Coronary artery (tissue), 2 donors: ENCODE results near the gene NRDC.

ENCODE experiments used
- DNase-seq: peaks from one replicate; pipeline ENCODE4 v3.0.0-alpha.2; 2017; ENCODE audit warnings: low spot score
- H3K27ac ChIP-seq, 2 donors: fragments of 200-600 bp; sonication (generic); one replicate each; pipeline ENCODE4 v1.5.1; 2016 to 2019
- H3K4me3 ChIP-seq: fragments of 200-600 bp; sonication (generic); 2 replicates; pipeline ENCODE4 v1.5.1; 2016; ENCODE audit warnings: mild to moderate bottlenecking, moderate library complexity
- CTCF ChIP-seq: fragments of 200-600 bp; sonication (generic); IDR thresholded peaks from one replicate; pipeline ENCODE4 v1.5.1; 2019; ENCODE audit warnings: antibody characterized with exemption

Gene NRDC

DNA sequence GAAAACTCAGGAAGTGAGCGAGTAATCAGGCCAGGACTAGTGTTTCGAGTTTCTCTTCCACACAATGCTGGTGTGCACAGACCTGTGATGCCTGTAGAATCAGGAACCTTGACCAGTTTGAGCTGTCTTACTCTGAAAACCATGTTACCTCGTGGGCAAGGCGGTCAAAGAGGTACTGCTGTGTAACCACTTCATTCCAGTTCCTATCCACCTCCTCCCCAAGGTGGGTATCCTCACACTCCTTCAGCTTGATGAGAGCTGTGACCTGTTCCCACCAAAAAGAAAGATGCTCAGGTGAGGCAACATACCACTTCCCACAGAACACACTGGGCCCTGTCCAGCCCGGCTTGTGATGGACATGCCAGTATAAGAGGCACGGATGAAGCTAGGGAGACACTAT, 88.1 kb downstream of the NRDC start:
- Histone ChIP-seq H3K4me3 (no peak overlapping the region), H3K27ac (no peak overlapping the region)
- no peak for TF ChIP-seq CTCF
- no peak for DNase-seq

- no peak for TF ChIP-seq CTCF
- no peak overlapping the region for H3K27ac ChIP-seq
- H3K4me3 ChIP-seq: no peak overlapping the region
- no peak for DNase-seq
These were observed 89.2 kb downstream of the NRDC start for GRCh38 chr1:51789342-51789741.

DNA sequence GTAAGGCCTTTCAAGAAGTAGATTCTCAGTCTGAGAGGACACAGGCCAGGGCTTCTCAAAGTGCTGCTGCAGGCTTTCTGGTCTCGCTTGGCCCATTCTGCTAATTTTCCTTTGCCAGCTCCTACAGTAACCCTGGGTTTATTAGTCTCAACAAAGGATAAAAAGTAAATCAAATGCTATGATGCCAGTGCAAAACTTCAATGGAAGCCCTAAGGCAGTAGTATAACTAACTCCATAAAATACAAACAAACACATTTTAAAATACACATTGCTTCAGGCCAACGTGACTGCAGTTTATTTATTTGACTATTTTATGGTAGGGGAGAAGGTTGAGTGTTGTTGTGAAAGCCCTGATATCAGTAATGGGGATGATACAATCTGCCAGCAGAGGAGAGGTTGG, 89.6 kb downstream of the NRDC start:
- H3K27ac ChIP-seq: no peak overlapping the region
- no peak for DNase-seq
- no peak for TF ChIP-seq CTCF
- no peak overlapping the region for H3K4me3 ChIP-seq

- no peak for TF ChIP-seq CTCF
- no peak for DNase-seq
- H3K27ac ChIP-seq: peak overlapping the region in 1 of 2 donors; percentile 47
- H3K4me3 ChIP-seq: no peak overlapping the region
These were observed 93.5 kb downstream of the NRDC start for GRCh38 chr1:51784997-51785421.

- Histone ChIP-seq H3K4me3 (no peak overlapping the region), H3K27ac (no peak overlapping the region)
- no peak for DNase-seq
- TF ChIP-seq CTCF: no peak
These were observed 97.6 kb downstream of the NRDC start for GRCh38 chr1:51780927-51781326.

- TF ChIP-seq CTCF: no peak
- Histone ChIP-seq H3K27ac (no peak overlapping the region), H3K4me3 (no peak overlapping the region)
- DNase-seq: no peak
These were observed 102.1 kb downstream of the NRDC start for GRCh38 chr1:51776408-51776807.

DNA sequence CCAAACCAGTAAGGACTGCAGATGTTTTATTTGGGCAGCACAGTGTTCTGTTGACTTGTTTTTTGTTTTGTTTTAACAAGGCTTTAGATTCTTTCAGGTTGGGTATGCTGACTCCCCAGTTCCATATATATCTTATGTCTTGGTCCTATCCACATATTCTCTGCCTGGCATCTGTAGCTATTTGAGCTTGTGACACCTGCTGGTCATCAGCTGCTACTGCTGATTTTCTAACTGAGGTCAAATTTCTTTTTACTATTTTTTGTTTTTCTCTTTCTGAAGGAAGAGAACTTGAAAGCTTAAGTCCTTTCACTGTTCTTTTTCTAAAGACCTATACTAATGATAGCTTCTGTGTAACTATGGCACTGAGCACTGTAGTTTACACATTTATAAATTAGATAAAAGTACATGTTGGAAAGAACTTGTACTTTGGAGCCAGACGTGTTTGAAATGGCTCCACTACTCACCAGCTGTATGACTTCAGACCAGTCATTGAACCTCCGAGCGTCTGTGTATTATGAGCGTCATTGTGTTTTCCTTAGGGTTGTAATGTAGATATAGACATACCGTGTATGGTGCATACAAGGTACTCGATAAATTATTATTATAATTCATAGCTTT, 109.4 kb downstream of the NRDC start:
- H3K27ac ChIP-seq: peak overlapping the region in 1 of 2 donors; percentile 20
- no peak for DNase-seq

More for the DNA sequence above, 109.4 kb downstream of the NRDC start:
- TF ChIP-seq CTCF: peak; percentile 75
- H3K4me3 ChIP-seq: no peak overlapping the region
